ENCODE measurements around the gene KLF16. TPM values are rescaled to one million over a fixed set of nuclear protein-coding genes. Genes with fewer than 3 reads are reported as not detected.

KLF16 gene
- total and polyA plus RNA-seq, 9 of the 15 experiments (the other 6 are each of a cell fraction or from before 2014, with no cell fraction given), result 0.04 to 60.4 (median 6.8) TPM

- TF ChIP-seq TSC22D4 (tag; IDR thresholded peaks at IDR 0.05) (no peak), SMARCA5 (IDR thresholded peaks at IDR 0.05) (no peak), NCOA6 (IDR thresholded peaks at IDR 0.05) (no peak), ZNF583 (CRISPR knock-in tag; IDR thresholded peaks at IDR 0.05) (no peak), PBX2 (CRISPR knock-in tag; IDR thresholded peaks at IDR 0.05; ENCODE audit: low read depth) (no peak), PBX2 (tag; conservative IDR thresholded peaks at IDR 0.05; ENCODE audit: low read depth) (no peak), CCAR2 (IDR thresholded peaks at IDR 0.05; ENCODE audit: low read depth, low read length) (no peak), ZNF253 (CRISPR knock-in tag; conservative IDR thresholded peaks at IDR 0.05) (no peak), GATA2 (CRISPR knock-in tag; IDR thresholded peaks at IDR 0.05) (no peak), SP1 (CRISPR knock-in tag; IDR thresholded peaks at IDR 0.05) (peak; percentile 84), GABPA (tag; conservative IDR thresholded peaks at IDR 0.05; ENCODE audit: low read depth) (peak; percentile 56; the same call in 1 of the 2 replicates), HNRNPLL (IDR thresholded peaks at IDR 0.05; ENCODE audit: low read depth, low read length, poor library complexity, severe bottlenecking) (no peak), SRSF9 (IDR thresholded peaks at IDR 0.05; ENCODE audit: borderline replicate concordance, low read depth, low read length) (no peak), ZNF699 (CRISPR knock-in tag; IDR thresholded peaks at IDR 0.05; ENCODE audit: insufficient replicate concordance) (no peak), MEF2A (IDR thresholded peaks at IDR 0.05; ENCODE audit: control insufficient read depth, low read depth, low read length) (no peak), ESRRA (IDR thresholded peaks at IDR 0.05; ENCODE audit: borderline replicate concordance, low read depth) (peak; percentile 55; the same call in 1 of the 2 replicates), ID3 (CRISPR knock-in tag; IDR thresholded peaks at IDR 0.05) (no peak), ID3 (tag; IDR thresholded peaks at IDR 0.05) (no peak; the same call in 1 of the 2 replicates), MNT (conservative IDR thresholded peaks at IDR 0.05) (peak; percentile 87 to 91), CTCFL (IDR thresholded peaks at IDR 0.05; ENCODE audit: borderline replicate concordance, insufficient read depth, low read depth, low read length, poor library complexity, severe bottlenecking) (no peak), TBP (optimal IDR thresholded peaks at IDR 0.05; ENCODE audit: low read depth, low read length) (peak; percentile 20)
Measured at GRCh38 chr19:1856698-1857603, 6.4 kb downstream of the KLF16 start (continued).
